Fibroblast of skin of right quadriceps (primary cell): ENCODE measurements around the gene CDKN2B-AS1.
A peak's percentile ranks its signal among the peaks of the same experiment; 100 is the strongest.
"Not testable (repeated sequence)": the region's sequence is repeated elsewhere in the genome, so short reads cannot be mapped to it uniquely, and the experiment has no call there.

Experiments used
- DNase-seq: peaks from one replicate; pipeline ENCODE4 v3.0.0-alpha.2; 2013

Gene CDKN2B-AS1

DNA sequence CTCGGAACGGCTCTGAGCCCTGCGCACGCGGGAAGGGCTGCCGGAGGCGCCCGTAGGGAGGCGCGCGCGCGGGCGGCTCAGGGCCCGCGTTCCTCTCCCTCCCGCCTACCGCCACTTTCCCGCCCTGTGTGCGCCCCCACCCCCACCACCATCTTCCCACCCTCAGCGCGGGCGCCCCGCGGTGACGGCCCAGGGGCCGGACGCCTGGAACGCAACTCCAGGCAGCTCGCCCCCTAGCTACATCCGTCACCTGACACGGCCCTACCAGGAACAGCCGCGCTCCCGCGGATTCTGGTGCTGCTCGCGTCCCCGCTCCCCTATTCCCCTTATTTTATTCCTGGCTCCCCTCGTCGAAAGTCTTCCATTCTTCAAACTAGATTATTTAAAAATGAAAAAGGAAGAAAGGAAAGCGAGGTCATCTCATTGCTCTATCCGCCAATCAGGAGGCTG lies at the start of gene CDKN2B-AS1:
TSS of gene CDKN2B-AS1 (plus strand) at position 236 of the 450 bp plus-strand sequence.
- DNase-seq, result peak; percentile 72

GRCh38 chr9:21945606-21946005 lies 49.0 kb upstream of the CDKN2B-AS1 start:
- DNase-seq, result no peak

GRCh38 chr9:21958833-21959232 lies 35.8 kb upstream of the CDKN2B-AS1 start:
- DNase-seq, result no peak

DNA sequence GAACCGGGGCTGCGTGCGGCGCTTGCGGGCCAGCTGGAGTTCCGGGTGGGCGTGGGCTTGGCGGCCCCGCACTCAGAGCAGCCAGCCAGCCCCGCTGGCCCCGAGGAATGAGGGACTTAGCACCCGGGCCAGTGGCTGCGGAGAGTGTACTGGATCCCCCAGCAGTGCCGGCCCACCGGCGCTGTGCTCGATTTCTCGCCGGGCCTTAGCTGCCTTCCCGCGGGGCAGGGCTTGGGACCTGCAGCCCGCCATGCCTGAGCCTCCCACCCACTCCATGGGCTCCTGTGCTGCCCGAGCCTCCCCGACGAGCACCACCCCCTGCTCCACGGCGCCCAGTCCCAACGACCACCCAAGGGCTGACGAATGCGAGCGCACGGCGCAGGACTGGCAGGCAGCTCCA lies 35.3 kb upstream of the CDKN2B-AS1 start:
- DNase-seq, result not testable (repeated sequence)

DNA sequence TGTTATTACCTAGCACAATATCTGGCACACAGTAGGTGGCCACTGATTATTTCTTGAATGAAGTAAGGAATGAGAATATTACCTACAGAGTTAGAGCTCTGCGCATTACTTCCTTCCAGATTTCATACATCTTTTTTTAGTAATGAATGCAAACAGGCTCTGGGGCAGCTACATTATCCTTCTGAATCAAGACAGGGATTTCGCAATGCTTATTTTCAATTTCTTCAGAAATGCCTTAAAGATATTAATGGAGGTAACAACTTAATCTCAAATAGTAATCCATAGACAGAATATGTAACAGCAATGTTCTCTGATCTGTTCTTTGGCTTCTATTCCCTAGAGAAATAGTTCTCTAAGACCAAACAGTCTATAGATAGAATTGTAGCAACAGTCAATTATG lies 33.0 kb upstream of the CDKN2B-AS1 start:
- no peak for DNase-seq

GRCh38 chr9:21964925-21965385 lies 29.6 kb upstream of the CDKN2B-AS1 start:
- no peak for DNase-seq

DNA sequence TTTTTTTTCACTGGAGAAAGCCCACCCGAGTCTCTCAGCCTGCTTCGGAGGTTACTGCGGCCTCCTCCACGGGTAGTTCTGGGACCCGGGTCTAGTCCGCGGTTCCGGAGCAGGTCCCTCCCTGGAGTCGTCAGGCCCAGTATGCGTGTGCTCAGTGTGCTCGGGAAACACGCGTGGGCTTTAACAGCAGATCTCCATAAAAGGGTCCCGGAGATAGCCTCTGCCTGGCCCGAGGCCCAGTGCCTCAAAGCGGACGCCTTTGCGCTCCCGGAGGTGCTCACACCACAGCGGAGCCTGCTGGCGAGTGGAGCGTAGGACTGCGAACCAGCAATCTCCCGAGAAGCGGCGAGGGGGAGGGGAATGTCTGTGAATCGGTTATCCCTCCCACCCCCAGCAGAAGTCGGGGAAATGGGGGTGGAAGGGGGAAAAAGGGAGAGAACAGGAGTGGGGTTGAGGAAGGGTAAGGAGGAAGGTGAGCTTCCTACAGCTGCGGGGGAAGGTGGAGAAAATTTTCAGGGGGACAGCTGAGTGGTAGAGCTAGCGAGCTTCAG lies 29.1 kb upstream of the CDKN2B-AS1 start:
- DNase-seq, result peak; percentile 67

DNA sequence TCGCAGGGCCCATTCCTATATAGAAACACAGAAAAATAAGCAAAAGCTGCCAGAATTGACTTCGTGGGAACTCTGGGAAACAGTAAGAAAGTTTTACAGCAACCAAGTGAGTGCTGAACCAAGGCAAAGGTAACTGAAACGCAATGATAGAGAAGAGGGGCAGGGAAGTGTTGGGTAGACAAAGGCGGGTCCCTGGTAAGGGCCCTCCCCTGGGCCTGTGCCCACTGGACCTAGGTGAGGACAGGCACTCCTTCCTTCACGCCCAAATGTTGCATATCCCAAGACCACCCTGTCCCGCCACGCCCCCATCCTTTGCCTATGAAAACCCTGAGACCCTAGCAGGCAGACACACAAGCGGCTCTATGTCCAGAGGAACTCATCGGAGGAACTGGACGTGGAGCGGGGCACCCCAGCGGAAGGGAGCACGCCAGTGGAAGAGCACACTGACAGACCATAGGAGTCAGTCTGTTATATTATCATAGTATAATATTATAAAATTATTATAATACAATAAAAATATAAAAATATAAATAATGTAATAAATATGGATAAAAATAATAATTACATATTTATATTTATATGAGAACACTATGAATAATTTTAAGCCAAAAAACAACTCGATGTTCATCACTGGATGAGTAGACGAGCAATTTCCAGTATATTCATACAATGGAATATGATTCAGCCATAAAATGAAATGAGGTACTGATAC lies 28.3 kb upstream of the CDKN2B-AS1 start:
- DNase-seq, result no peak

- DNase-seq, result no peak
These were observed 27.4 kb upstream of the CDKN2B-AS1 start for GRCh38 chr9:21967169-21967568.

DNA sequence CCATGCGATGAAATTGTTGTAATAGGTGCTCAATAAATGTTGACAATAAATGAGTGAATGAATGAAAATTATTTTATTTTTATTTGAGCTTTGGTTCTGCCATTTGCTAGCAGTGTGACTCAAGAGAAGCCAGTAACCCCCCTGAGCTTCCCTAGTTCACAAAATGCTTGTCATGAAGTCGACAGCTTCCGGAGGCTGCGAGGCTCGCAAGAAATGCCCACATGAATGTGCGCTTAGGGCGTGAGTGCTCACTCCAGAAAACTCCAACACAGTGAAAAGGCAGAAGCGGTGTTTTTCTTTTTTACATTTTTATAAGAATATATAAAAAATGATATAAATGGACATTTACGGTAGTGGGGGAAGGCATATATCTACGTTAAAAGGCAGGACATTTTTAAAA lies 26.9 kb upstream of the CDKN2B-AS1 start:
- no peak for DNase-seq

GRCh38 chr9:21968331-21969010 lies 26.1 kb upstream of the CDKN2B-AS1 start:
- no peak for DNase-seq

- DNase-seq, result no peak
These were observed 25.3 kb upstream of the CDKN2B-AS1 start for GRCh38 chr9:21969011-21969940.

GRCh38 chr9:21969951-21970799 lies 24.4 kb upstream of the CDKN2B-AS1 start:
- no peak for DNase-seq

GRCh38 chr9:21970800-21971640 lies 23.6 kb upstream of the CDKN2B-AS1 start:
- no peak for DNase-seq

DNA sequence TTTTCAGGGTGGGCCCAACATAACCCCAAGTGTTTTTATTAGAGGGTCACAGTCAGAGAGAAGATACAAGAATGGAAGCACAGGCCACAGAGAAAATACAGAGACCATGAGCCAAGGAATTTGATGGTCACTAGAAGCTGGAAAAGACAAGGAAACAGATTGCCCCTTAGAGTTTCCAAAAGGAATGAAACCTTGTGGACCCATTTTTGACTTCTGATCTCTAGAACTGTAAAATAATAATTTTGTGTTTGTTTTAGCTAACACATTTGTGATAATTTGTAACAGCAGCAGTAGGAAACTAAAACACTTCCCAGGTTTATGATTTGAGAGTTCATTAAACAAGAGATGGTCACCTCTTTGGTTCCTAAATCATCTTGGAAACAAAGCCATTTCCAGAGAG lies 22.2 kb upstream of the CDKN2B-AS1 start:
- DNase-seq, result no peak

DNA sequence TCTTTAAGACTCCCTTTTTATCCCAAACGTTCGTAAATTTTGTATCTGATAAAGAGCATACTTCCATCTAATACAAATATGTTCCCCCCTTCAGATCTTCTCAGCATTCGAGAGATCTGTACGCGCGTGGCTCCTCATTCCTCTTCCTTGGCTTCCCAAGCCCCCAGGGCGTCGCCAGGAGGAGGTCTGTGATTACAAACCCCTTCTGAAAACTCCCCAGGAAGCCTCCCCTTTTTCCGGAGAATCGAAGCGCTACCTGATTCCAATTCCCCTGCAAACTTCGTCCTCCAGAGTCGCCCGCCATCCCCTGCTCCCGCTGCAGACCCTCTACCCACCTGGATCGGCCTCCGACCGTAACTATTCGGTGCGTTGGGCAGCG lies 20.3 kb upstream of the CDKN2B-AS1 start:
- DNase-seq, result no peak

GRCh38 chr9:21974722-21975409 lies 19.7 kb upstream of the CDKN2B-AS1 start:
- DNase-seq, result no peak

DNA sequence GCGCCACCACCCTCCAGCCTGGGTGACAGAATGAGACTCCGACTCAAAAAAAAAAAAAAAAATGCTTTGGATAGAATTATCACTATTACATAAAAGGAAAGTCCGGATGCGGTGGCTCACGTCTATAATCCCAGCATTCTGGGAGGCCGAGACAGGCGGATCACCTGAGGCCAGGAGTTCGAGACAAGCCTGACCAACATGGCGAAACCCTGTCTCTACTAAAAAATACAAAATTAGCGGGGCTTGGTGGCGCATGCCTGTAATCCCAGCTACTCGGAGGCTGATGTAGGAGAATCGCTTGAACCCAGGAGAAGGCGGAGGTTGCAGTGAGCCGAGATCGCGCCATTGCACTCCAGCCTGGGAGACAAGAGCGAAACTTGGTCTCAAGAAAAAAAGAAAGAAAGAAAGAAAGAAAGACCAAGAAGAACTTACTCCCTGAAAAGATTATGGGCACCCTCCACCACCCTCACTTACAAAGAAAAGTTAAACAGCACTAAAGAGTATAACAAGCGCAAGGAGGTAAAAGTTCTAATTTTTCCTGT lies 18.2 kb upstream of the CDKN2B-AS1 start:
- DNase-seq, result no peak

DNA sequence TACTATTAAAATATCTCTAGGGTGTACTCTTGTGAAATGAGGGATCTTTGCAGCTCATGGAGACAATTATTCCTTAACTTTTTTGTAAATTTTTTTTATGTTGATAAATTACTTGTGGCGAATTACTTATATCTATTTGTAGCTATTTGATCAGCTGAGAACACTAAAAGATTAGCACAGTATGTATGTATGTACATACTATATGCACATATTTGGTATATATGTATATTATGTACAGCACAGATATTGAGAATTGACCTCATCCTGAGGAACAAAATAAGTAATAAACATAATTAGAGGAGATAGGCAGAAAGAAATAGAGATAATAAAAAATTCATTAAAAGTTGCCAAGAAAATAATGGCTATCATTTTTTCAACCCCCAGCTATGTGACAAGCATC lies 12.2 kb upstream of the CDKN2B-AS1 start:
- no peak for DNase-seq
